Esophagus muscularis mucosa (tissue), 3 donors: ENCODE results near the gene GPR78.

Source experiments
- CTCF ChIP-seq, 3 experiments: fragments of 200-600 bp in 2 of 3; fragments of 450-650 bp in 1 of 3; sonication (generic) in 2 of 3; IDR thresholded peaks; one replicate each; pipeline ENCODE4 v1.5.1; 2017 to 2019; ENCODE audit warnings: antibody characterized with exemption in 3 of 3, mild to moderate bottlenecking in 2 of 3, moderate library complexity in 1 of 3
- POLR2A ChIP-seq: fragments of 450-650 bp; IDR thresholded peaks from one replicate; pipeline ENCODE4 v1.6.1; 2017; ENCODE audit warnings: antibody characterized with exemption, moderate library complexity, mild to moderate bottlenecking, low read depth
- POLR2AphosphoS5 ChIP-seq, 2 donors: sonication (generic); formaldehyde crosslinking; IDR thresholded peaks; one replicate each; pipeline ENCODE4 v1.6.1; 2017; ENCODE audit warnings: antibody characterized with exemption in 2 of 2

GRCh38 chr4:8545439-8545765, 34.8 kb upstream of the GPR78 start:
- TF ChIP-seq CTCF (IDR thresholded peaks at IDR 0.05) (no peak), POLR2AphosphoS5 (IDR thresholded peaks at IDR 0.05) (no peak), POLR2A (no peak)
